Osteocyte (in vitro differentiated cells): ENCODE measurements around the gene NBEA. TPM values are rescaled to one million over a fixed set of nuclear protein-coding genes. Genes with fewer than 3 reads are reported as not detected.

Experiments
- DNase-seq: peaks from one replicate; pipeline ENCODE4 v3.0.0; 2021; ENCODE audit warnings: mixed read lengths; ENCODE audit not compliant: unreplicated experiment; ENCODE audit errors: extremely low spot score
- H3K27ac Mint-ChIP-seq: one replicate; pipeline ENCODE4 v1.8.0; 2021; ENCODE audit warnings: mild to moderate bottlenecking, mixed read lengths; ENCODE audit not compliant: unreplicated experiment
- H3K27me3 Mint-ChIP-seq: one replicate; pipeline ENCODE4 v1.8.0; 2021; ENCODE audit warnings: mixed read lengths; ENCODE audit not compliant: unreplicated experiment
- H3K36me3 Mint-ChIP-seq: one replicate; pipeline ENCODE4 v1.8.0; 2021; ENCODE audit warnings: mixed read lengths; ENCODE audit not compliant: unreplicated experiment
- H3K4me1 Mint-ChIP-seq: one replicate; pipeline ENCODE4 v1.8.0; 2021; ENCODE audit warnings: mixed read lengths; ENCODE audit not compliant: unreplicated experiment
- H3K4me3 Mint-ChIP-seq: one replicate; pipeline ENCODE4 v1.8.0; 2021; ENCODE audit warnings: mild to moderate bottlenecking, moderate library complexity, mixed read lengths; ENCODE audit not compliant: unreplicated experiment
- H3K9me3 Mint-ChIP-seq: one replicate; pipeline ENCODE4 v1.8.0; 2021; ENCODE audit warnings: mixed read lengths; ENCODE audit not compliant: unreplicated experiment
- total RNA-seq: library from RNA; stranded (reverse); gene quantifications from 2 replicates; pipeline ENCODE4 v1.2.1, GENCODE V29; 2021
- TF ChIP-seq, protein P1 (sequence below): fragments of 200-600 bp; sonication (generic); IDR thresholded peaks from 2 replicates; pipeline ENCODE4 v1.5.0; 2021; ENCODE audit warnings: antibody characterized with exemption, mild to moderate bottlenecking, moderate library complexity

Gene NBEA
- total RNA-seq, 1 donor from 2014 or later: 10.9 TPM

DNA sequence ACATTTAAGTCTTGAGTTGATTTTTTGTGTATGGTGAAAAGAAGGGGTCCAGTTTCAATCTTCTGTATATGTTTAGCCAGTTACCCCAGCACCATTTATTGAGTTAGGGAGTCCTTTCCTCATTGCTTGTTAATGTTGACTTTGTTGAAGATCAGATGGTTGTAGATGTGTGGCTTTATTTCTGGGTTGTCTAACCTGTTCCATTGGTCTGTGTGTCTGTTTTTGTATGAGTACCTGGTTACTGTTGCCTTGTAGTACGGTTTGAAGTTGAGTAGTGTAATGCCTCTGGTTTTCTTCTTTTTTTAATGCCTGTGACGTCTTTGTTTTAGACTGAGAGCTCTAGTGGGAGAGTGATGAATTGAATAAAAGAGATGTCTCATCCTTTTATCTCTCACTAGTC, 83.2 kb downstream of the NBEA start:
- no peaks in the 10 kb centered on the region for H3K27me3 Mint-ChIP-seq
- H3K4me3 Mint-ChIP-seq: no peak overlapping the region
- TF ChIP-seq, protein P1, sequence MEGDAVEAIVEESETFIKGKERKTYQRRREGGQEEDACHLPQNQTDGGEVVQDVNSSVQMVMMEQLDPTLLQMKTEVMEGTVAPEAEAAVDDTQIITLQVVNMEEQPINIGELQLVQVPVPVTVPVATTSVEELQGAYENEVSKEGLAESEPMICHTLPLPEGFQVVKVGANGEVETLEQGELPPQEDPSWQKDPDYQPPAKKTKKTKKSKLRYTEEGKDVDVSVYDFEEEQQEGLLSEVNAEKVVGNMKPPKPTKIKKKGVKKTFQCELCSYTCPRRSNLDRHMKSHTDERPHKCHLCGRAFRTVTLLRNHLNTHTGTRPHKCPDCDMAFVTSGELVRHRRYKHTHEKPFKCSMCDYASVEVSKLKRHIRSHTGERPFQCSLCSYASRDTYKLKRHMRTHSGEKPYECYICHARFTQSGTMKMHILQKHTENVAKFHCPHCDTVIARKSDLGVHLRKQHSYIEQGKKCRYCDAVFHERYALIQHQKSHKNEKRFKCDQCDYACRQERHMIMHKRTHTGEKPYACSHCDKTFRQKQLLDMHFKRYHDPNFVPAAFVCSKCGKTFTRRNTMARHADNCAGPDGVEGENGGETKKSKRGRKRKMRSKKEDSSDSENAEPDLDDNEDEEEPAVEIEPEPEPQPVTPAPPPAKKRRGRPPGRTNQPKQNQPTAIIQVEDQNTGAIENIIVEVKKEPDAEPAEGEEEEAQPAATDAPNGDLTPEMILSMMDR: no peak
- no peak for DNase-seq
- no peak overlapping the region for H3K27ac Mint-ChIP-seq
- H3K9me3 Mint-ChIP-seq: peaks cover 26% of the 10 kb centered on the region
- H3K36me3 Mint-ChIP-seq: peaks cover 5% of the 10 kb centered on the region
- H3K4me1 Mint-ChIP-seq: no peaks in the 10 kb centered on the region

DNA sequence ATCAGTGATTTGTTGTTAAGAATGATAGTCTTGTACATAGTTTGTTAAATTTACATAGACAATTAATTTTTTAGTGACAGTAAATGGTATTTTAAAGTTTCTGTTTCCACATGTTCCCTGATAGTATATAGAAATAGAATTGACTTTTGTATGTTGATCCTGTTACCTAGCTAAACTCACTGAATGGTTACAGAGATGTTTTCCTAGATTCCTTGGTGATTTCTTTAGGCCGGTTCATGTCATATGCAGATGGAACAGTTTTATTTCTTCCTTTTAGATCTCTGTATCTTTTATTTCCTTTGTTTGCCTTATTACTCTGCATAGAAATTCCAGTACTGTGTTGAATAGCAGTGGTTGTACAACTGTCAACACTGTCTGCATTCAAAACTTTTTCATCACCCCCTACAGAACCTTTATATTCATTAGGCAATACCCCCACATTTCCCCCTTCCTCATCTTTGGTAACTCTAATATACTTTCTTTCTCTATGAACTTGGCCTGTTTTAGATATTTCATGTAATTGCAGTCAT, 86.3 kb downstream of the NBEA start:
- peaks cover 14% of the 10 kb centered on the region for H3K36me3 Mint-ChIP-seq
- peaks cover 31% of the 10 kb centered on the region for H3K9me3 Mint-ChIP-seq
- H3K4me1 Mint-ChIP-seq: no peaks in the 10 kb centered on the region
- no peak overlapping the region for H3K4me3 Mint-ChIP-seq
- no peak for DNase-seq
- H3K27ac Mint-ChIP-seq: no peak overlapping the region
- TF ChIP-seq, protein P1: no peak
- H3K27me3 Mint-ChIP-seq: no peaks in the 10 kb centered on the region

DNA sequence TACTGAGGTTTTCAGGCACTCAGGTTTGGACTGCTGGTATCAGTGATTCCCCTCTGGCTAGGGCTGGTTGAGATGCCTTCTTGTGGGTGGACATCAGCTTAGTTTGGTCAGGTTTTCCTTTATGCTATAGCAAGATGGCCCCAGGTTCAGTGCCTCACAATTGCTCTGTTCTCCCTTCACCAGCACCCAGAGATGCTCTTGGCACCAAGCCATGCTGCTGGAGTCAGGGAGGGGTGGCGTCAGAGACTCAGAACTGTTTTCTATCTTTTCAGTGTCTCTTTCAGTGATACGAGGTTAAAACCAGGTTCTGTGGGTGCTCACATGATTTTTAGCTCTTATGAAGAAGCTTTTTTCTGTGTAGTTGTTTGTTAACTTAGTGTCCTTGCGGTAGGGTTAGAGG, 96.9 kb downstream of the NBEA start:
- Mint-ChIP-seq H3K27me3 (no peaks in the 10 kb centered on the region), H3K36me3 (peaks cover 4% of the 10 kb centered on the region), H3K4me3 (no peak overlapping the region), H3K9me3 (peaks cover 19% of the 10 kb centered on the region), H3K4me1 (no peaks in the 10 kb centered on the region), H3K27ac (no peak overlapping the region)
- TF ChIP-seq, protein P1: no peak
- no peak for DNase-seq

DNA sequence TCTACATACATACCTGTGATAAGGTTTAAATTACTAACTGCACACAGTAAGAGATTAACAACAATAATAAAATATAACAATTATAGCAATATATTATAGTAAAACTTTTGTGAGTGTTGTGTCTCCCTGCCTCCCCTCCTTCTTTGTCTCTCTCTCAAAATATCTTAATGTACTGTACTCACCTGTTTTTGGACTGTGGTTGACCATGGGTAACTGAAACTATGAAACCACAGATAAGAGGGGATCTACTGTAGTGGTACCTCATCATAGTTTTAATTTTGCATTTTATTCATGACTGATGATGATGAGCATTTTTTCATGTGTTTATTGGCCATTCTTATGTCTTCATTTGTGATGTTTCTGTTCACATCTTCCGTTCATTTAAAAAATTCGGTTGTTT, 104.5 kb downstream of the NBEA start:
- H3K4me1 Mint-ChIP-seq: no peaks in the 10 kb centered on the region
- H3K36me3 Mint-ChIP-seq: peaks cover 2% of the 10 kb centered on the region
- H3K27ac Mint-ChIP-seq: no peak overlapping the region
- H3K27me3 Mint-ChIP-seq: no peaks in the 10 kb centered on the region
- H3K4me3 Mint-ChIP-seq: no peak overlapping the region
- TF ChIP-seq, protein P1: no peak
- no peak for DNase-seq
- no peaks in the 10 kb centered on the region for H3K9me3 Mint-ChIP-seq

DNA sequence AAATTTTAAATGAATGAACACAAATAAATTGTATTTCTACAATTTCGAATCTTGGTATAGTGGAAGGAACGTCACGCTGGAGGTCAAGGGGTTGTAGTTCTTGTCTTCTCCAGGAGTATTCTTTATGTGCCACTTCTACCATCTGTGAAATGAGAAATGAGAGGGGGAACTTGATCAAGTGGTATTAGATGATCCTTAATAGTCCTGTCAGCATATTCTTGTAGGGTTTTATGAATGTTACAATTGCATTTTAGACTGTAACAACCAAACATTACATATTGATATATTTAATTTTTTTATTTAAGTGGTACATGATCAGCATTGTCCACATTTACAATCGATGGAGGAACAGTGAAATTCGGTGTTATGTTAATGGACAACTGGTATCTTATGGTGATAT, 113.6 kb downstream of the NBEA start:
- Mint-ChIP-seq H3K36me3 (peaks cover 3% of the 10 kb centered on the region), H3K27ac (no peak overlapping the region), H3K27me3 (no peaks in the 10 kb centered on the region), H3K4me3 (no peak overlapping the region), H3K9me3 (no peaks in the 10 kb centered on the region), H3K4me1 (no peaks in the 10 kb centered on the region)
- DNase-seq: no peak
- TF ChIP-seq, protein P1: no peak
